ENCODE results near the gene VAC14.
"Not testable (repeated sequence)": the region's sequence is repeated elsewhere in the genome, so short reads cannot be mapped to it uniquely, and the experiment has no call there.

The VAC14 gene

DNA sequence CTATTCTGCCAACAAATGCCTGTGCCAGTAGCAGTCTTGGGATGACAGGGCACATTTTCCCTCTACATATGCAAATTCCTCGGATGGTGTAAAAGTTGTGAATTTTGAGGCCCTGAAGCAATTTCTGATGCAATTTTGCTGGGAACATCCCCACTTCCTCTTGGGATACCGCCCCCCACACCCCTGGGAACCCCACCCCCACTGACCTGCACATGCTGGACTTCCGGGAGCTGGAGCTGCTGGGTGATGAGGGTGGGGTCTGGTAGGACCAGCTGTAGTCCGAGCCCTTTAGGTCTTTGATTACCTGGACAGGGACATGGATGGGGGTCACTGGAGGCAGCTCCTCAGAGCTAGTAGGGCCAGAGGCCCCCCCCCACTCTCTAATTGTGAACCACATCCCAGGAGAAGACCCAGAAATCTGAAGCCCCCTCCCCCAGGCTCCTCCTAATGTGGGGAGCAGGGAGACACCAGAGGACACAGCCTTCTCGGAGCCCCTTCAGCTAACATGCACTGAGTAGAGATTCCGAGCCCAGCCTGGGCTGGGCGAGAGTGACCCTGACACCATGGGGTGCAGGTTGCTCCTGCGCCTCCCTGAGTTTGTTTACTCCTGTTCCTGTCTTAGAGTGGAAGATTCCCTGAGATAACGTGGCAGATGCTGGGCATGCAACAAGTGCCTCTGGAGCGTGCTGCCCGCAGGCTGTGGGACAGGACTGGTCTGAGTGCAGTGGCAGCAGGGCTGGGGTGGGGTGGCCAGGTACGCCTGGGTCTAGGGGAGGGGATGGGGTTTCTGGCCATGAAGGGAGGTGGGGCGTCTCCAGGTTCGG lies 124.1 kb downstream of the VAC14 start:
- H3K4me3 ChIP-seq = no peak overlapping the region
- TF ChIP-seq Cebpa-rat (IDR thresholded peaks at IDR 0.05) = no peak
- H3K36me3 ChIP-seq = peaks cover 95% of the 10 kb centered on the region
- no peak overlapping the region for H3K27ac ChIP-seq
- peaks cover 69% of the 10 kb centered on the region for H4K20me1 ChIP-seq
- H3K9ac ChIP-seq = no peak overlapping the region
- no peaks in the 10 kb centered on the region for H3K27me3 ChIP-seq
- no peak overlapping the region for H3K4me2 ChIP-seq
- peaks cover 28% of the 10 kb centered on the region for H3K4me1 ChIP-seq
- H3K9me3 ChIP-seq = no peaks in the 10 kb centered on the region

DNA sequence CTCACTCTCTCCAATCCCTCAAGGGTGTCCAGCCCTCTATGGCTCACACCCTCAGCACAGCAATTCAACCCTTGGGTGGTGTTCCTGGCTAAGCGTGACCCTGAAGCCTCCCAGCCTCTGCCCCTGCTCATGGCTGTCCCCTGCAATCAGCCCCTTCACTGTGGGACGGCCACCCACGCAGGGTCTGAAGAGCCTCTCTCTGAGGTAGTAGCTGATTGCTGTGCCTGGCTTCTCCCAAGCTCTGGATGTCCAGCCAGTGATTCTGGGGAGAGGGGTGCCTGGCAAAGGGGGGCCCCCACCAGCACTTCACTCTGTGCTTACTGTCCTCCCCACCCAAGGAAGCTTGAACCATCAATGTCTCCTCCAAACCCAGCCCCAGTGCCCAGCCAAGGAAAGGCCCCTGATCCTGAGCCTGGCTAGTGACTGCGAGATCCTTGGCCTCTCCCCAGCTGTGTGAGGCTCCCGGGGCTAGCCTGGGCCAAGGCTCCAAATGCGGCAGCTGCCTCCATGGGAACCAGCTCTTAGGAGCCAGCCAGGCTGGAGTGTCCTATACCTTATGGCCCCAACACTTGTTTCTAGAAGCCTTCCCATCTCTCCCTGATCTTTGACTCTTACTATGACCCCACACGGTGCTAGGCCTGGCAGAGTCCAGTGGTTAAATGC lies 125.0 kb downstream of the VAC14 start:
- no peaks in the 10 kb centered on the region for H3K27me3 ChIP-seq
- H4K20me1 ChIP-seq = peaks cover 60% of the 10 kb centered on the region
- no peak overlapping the region for H3K9ac ChIP-seq
- no peak overlapping the region for H3K27ac ChIP-seq
- H3K9me3 ChIP-seq = no peaks in the 10 kb centered on the region
- peaks cover 95% of the 10 kb centered on the region for H3K36me3 ChIP-seq
- no peak for TF ChIP-seq Cebpa-rat (IDR thresholded peaks at IDR 0.05)
- peaks cover 19% of the 10 kb centered on the region for H3K4me1 ChIP-seq
- H3K4me2 ChIP-seq = no peak overlapping the region
- H3K4me3 ChIP-seq = no peak overlapping the region

DNA sequence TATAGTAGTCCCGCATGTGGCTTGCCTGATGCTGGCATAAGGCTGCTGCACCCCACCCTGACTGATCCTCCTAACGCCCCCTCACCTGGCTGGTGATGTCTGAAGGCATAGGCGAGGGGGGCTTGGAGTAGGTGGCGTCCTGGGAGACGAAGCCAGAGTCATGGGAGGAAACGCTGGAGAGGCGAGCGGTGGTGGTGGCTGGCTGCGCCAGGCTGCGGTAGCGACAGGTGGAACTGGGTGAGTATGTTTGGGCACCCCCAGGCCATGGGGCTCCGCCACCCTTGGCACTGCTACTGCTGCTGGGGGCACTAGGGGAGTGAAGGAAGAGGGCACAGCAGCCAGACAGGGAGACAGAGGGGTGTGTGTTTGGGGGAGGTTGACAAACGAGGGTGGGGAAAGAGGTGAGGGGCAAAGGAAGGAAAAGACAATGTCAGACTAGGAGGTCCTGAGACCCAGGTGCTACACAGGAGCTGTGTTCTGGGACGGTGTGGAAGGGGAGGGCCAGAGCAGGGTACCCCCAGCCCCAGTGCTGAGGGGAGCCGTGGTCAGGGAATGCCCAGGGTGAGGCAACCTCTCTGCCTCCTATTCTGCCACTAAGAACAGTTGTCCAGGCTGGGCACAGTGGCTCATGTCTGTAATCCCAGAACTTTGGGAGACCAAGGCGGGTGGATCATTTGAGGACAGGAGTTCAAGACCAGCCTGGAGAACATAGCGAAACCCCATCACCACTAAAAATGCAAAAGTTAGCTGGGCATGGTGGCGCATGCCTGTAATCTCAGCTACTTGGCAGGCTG lies 126.5 kb downstream of the VAC14 start:
- H3K27me3 ChIP-seq = no peaks in the 10 kb centered on the region
- H3K4me3 ChIP-seq = no peak overlapping the region
- H3K4me1 ChIP-seq = peaks cover 6% of the 10 kb centered on the region
- H3K36me3 ChIP-seq = peaks cover 97% of the 10 kb centered on the region
- peaks cover 47% of the 10 kb centered on the region for H4K20me1 ChIP-seq
- no peak overlapping the region for H3K4me2 ChIP-seq
- H3K27ac ChIP-seq = no peak overlapping the region
- H3K9ac ChIP-seq = no peak overlapping the region
- H3K9me3 ChIP-seq = no peaks in the 10 kb centered on the region
- no peak for TF ChIP-seq Cebpa-rat (IDR thresholded peaks at IDR 0.05)

DNA sequence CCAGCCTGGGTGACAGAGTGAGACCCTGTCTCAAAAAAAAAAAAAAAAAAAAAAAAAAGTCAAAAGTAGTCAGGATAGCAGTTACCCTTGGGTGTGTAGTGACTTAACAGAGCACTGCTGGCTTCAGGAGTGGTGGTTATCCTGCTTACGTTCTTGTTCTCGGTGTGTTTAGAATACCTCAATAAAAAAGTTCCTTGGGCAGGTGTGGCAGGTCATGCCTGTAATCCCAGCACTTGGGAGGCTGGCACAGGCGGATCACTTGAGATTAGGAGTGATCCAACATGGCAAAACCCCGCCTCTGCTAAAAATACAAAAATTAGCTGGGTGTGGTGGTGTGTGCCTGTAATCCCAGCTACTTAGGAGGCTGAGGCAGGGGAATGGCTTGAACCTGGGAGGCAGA lies 130.0 kb downstream of the VAC14 start:
- H3K4me2 ChIP-seq, H3K9ac ChIP-seq, H3K27ac ChIP-seq, H3K4me1 ChIP-seq, H3K4me3 ChIP-seq, H3K27me3 ChIP-seq, H3K9me3 ChIP-seq: not testable (repeated sequence)
- H4K20me1 ChIP-seq = peaks cover 47% of the 10 kb centered on the region
- H3K36me3 ChIP-seq = peaks cover 97% of the 10 kb centered on the region

DNA sequence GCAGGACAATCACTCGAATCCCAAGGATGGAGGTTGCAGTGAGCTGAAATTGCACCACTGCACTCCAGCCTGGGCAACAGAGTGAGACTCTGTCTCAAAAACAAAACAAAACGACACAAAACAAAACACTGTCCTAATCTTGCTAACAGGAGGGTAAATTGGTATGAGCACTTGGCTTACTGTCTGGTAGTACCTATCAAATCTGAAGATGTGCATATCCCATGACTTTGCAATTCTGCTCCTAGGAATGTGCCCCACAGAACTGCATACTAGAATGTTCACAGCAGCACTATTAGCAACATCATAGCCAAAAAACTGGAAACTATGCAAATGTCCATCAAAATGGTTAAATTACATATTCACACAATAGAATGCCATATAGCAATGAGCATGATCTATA lies 130.8 kb downstream of the VAC14 start:
- no peak for TF ChIP-seq Cebpa-rat (IDR thresholded peaks at IDR 0.05)
- no peak overlapping the region for H3K27ac ChIP-seq
- no peaks in the 10 kb centered on the region for H3K9me3 ChIP-seq
- H3K4me2 ChIP-seq = no peak overlapping the region
- H3K4me3 ChIP-seq = no peak overlapping the region
- no peaks in the 10 kb centered on the region for H3K4me1 ChIP-seq
- peaks cover 41% of the 10 kb centered on the region for H4K20me1 ChIP-seq
- H3K27me3 ChIP-seq = no peaks in the 10 kb centered on the region
- H3K9ac ChIP-seq = no peak overlapping the region
- H3K36me3 ChIP-seq = peaks cover 97% of the 10 kb centered on the region

DNA sequence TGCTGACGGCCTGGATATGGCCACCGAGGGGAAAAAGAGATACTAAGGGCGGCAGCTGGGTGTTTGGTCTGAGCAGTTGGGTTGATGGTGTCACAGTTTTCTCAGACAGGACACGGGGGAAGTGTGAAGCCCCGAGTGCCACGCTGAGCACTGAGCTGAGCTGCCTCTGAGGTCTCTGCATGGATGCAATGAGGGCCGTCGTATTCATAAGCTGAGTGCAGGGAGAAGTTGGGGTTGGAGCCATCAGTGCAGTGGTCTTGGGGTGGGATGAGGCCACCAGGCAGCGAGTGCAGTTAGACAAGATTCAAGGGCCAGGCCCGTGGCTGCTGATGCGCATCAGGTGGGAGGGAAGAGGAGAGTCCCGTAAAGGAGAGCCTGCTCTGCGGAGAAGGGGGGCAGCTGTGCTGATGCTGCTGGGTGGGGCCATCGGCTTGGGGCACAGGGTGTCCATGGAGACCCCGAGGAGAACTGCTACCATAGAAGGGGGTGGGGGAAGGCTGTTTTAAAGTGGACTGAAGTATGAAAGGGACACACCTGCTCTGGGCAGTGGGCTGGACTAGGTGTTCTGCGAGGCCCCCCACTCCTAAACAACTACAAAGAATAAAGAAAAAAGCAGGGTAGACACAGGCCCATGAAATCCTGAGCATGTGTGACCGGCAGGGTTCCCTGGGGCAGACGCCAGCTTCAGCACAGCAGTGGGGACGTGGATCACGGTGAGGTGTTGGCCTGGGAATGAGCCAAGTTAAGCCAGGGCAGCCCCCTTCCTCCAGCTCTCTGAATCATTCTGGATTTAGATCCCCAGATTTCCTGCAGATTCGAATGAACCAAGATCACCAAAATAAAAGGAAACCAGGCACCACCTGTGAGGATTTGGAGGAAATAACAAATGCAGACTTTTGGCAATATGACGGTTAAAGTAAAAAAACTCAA lies 134.9 kb downstream of the VAC14 start:
- no peak overlapping the region for H3K4me3 ChIP-seq
- peaks cover 94% of the 10 kb centered on the region for H3K36me3 ChIP-seq
- TF ChIP-seq Cebpa-rat (IDR thresholded peaks at IDR 0.05) = no peak
- no peaks in the 10 kb centered on the region for H3K4me1 ChIP-seq
- no peak overlapping the region for H3K9ac ChIP-seq
- H4K20me1 ChIP-seq = peaks cover 41% of the 10 kb centered on the region; the same call in 1 of the 2 replicates
- no peaks in the 10 kb centered on the region for H3K9me3 ChIP-seq
- no peak overlapping the region for H3K27ac ChIP-seq
- H3K27me3 ChIP-seq = no peaks in the 10 kb centered on the region
- no peak overlapping the region for H3K4me2 ChIP-seq

DNA sequence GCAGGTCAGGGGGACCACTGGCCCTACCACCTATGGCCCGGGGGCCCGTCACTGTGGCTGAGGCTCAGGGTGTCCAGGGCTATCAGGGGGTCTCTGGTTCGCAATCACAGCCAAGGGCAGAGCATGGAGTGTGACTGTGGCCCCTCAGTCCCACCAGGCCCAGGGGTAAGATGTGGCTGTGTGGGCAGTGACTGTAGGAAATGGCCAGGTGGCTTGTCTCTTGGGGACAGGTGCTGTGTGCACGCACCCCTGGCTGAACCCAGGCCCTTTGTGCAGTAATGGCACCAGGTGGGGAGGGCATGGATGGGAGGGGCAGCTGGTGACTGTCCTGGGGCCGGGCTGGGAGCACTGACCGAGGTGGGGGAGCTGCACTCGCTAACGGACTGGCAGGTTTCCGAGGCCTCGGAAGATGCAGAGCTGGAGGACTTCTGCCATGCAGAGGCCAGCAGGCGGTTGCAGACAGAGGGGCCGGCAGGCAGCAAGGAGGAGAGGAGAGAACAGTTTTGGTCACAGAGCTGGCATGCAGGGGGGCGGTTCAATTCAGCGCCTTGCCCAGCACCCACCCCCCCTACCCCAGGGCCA lies 135.8 kb downstream of the VAC14 start:
- H3K36me3 ChIP-seq = peaks cover 86% of the 10 kb centered on the region
- no peaks in the 10 kb centered on the region for H3K27me3 ChIP-seq
- H3K9me3 ChIP-seq = no peaks in the 10 kb centered on the region
- H3K4me1 ChIP-seq = no peaks in the 10 kb centered on the region
- no peak for TF ChIP-seq Cebpa-rat (IDR thresholded peaks at IDR 0.05)
- H3K4me2 ChIP-seq = no peak overlapping the region
- H3K27ac ChIP-seq = no peak overlapping the region
- H3K4me3 ChIP-seq = no peak overlapping the region
- peaks cover 41% of the 10 kb centered on the region; the same call in 1 of the 2 replicates for H4K20me1 ChIP-seq
- no peak overlapping the region for H3K9ac ChIP-seq

DNA sequence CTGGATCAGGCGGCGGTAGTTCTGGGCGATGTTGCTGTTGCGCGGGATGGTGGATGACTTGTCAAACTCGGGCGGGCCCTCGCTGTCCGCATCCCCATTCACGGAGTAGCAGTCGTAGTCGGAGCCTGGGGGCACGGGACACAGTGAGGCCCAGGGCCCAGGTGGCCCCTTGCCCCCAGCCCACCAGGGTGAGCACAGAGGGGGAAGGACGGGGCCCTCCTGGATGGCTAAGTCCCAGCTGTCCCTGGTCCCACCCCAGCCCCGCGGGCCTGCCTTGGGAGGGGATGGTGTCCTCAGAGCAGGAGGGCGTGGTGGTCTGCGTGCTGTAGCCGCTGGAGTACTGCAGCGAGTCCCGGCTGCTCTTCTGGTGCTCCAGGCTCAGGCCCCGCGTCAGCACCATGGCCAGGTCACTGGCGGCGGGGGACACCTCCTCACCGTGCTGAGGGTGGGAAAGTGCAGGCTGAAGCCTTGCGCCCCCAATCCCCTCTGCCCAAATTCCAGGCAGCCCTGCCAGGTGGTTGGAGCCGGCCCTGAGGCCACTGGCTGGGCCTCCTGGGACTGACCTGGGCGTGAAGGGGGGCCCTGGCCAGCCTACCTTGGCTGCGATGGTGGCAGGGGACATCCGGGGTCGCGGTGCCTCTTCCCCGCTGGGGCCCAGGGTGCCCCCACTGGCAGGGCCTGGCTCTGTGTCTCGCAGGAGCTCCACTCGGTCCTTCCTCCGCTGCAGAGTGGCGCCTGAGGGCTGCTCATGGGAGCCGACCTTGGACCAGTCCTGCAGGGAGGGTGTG lies 136.4 kb downstream of the VAC14 start:
- no peak overlapping the region for H3K4me3 ChIP-seq
- H3K4me2 ChIP-seq = no peak overlapping the region
- peaks cover 79% of the 10 kb centered on the region for H3K36me3 ChIP-seq
- no peaks in the 10 kb centered on the region for H3K27me3 ChIP-seq
- H4K20me1 ChIP-seq = peaks cover 41% of the 10 kb centered on the region; the same call in 1 of the 2 replicates
- H3K27ac ChIP-seq = no peak overlapping the region
- H3K9me3 ChIP-seq = no peaks in the 10 kb centered on the region
- no peaks in the 10 kb centered on the region for H3K4me1 ChIP-seq
- no peak overlapping the region for H3K9ac ChIP-seq
- no peak for TF ChIP-seq Cebpa-rat (IDR thresholded peaks at IDR 0.05)
